ENCODE results near the gene MAB21L4.

MAB21L4 gene

GRCh38 chr2:240876475-240877251, 19.3 kb downstream of the MAB21L4 start:
- no peak for DNase-seq

- no peak for DNase-seq
These were observed 19.9 kb downstream of the MAB21L4 start for GRCh38 chr2:240876035-240876474.

- no peak for DNase-seq
These were observed 20.5 kb downstream of the MAB21L4 start for GRCh38 chr2:240875228-240876034.

- no peak for DNase-seq
These were observed 21.2 kb downstream of the MAB21L4 start for GRCh38 chr2:240874715-240875227.

GRCh38 chr2:240873805-240874714, 21.9 kb downstream of the MAB21L4 start:
- no peak for DNase-seq

GRCh38 chr2:240873098-240873788, 22.7 kb downstream of the MAB21L4 start:
- DNase-seq, result no peak

- no peak for DNase-seq
These were observed 23.4 kb downstream of the MAB21L4 start for GRCh38 chr2:240872317-240873097.

GRCh38 chr2:240871071-240871958, 24.6 kb downstream of the MAB21L4 start:
- DNase-seq, result no peak

GRCh38 chr2:240869956-240870875, 25.7 kb downstream of the MAB21L4 start:
- no peak for DNase-seq

- no peak for DNase-seq
These were observed 26.6 kb downstream of the MAB21L4 start for GRCh38 chr2:240869109-240869955.

GRCh38 chr2:240868286-240869108, 27.5 kb downstream of the MAB21L4 start, which contains the start of gene AGXT:
TSS of gene AGXT (plus strand) at chr2:240868824. CDS start at chr2:240868866, 42 bp downstream.
- DNase-seq, result no peak

- no peak for DNase-seq
These were observed 30.6 kb downstream of the MAB21L4 start for GRCh38 chr2:240865391-240865790.

- no peak for DNase-seq
These were observed 31.5 kb downstream of the MAB21L4 start for GRCh38 chr2:240864475-240864874.

- no peak for DNase-seq
These were observed 34.4 kb downstream of the MAB21L4 start for GRCh38 chr2:240861547-240861946.

GRCh38 chr2:240858871-240859270, 37.1 kb downstream of the MAB21L4 start:
- no peak for DNase-seq

GRCh38 chr2:240858321-240858720, 37.6 kb downstream of the MAB21L4 start:
- DNase-seq, result no peak

Measured in hippocampal formation (tissue), 2 donors.